ENCODE measurements around the gene GSTP1.

GSTP1 gene

DNA sequence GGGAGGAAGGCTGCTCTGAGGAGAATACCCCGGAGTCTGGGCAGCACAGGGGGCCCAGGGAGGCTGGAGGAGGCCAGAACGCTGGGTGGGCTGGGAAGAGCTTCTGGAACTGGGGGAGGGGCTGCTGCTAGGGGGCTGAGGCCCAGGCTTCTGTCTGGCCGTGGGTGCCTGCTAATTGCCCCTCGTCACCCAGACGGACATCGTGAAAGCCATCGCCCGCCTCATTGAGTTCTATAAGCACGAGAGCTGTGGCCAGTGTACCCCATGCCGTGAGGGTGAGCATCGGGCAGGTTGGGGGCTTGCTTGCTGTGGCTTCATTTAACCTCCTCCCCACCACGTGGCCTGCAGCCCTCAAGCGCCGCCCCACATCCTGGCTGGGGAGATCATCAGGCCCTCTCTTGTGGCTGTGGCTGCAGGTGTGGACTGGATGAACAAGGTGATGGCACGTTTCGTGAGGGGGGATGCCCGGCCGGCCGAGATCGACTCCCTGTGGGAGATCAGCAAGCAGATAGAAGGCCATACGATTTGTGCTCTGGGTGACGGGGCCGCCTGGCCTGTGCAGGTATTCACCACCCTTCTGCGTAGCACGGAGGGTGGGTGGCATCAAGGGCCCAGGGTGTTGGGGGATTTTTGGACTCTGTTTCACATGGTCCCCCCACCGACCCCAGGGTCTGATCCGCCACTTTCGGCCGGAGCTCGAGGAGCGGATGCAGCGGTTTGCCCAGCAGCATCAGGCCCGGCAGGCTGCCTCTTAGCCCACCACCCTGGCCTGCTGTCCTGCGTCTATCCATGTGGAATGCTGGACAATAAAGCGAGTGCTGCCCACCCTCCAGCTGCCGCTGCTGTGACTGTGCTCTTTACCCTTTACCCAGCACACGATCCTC is 28.3 kb downstream of the GSTP1 start:
- no peak overlapping the region for H3K4me3 ChIP-seq
- DNase-seq (ENCODE audit: low spot score) = no peak
- no peak overlapping the region for H3K27ac ChIP-seq
- TF ChIP-seq, protein P1, sequence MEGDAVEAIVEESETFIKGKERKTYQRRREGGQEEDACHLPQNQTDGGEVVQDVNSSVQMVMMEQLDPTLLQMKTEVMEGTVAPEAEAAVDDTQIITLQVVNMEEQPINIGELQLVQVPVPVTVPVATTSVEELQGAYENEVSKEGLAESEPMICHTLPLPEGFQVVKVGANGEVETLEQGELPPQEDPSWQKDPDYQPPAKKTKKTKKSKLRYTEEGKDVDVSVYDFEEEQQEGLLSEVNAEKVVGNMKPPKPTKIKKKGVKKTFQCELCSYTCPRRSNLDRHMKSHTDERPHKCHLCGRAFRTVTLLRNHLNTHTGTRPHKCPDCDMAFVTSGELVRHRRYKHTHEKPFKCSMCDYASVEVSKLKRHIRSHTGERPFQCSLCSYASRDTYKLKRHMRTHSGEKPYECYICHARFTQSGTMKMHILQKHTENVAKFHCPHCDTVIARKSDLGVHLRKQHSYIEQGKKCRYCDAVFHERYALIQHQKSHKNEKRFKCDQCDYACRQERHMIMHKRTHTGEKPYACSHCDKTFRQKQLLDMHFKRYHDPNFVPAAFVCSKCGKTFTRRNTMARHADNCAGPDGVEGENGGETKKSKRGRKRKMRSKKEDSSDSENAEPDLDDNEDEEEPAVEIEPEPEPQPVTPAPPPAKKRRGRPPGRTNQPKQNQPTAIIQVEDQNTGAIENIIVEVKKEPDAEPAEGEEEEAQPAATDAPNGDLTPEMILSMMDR (IDR thresholded peaks at IDR 0.05) = no peak

- Histone ChIP-seq H3K4me3 (no peak overlapping the region), H3K27ac (no peak overlapping the region)
- DNase-seq (ENCODE audit: low spot score) = peak; percentile 70
- TF ChIP-seq, protein P1 (IDR thresholded peaks at IDR 0.05) = no peak
Measured at GRCh38 chr11:67612751-67613150, 29.1 kb downstream of the GSTP1 start.

DNA sequence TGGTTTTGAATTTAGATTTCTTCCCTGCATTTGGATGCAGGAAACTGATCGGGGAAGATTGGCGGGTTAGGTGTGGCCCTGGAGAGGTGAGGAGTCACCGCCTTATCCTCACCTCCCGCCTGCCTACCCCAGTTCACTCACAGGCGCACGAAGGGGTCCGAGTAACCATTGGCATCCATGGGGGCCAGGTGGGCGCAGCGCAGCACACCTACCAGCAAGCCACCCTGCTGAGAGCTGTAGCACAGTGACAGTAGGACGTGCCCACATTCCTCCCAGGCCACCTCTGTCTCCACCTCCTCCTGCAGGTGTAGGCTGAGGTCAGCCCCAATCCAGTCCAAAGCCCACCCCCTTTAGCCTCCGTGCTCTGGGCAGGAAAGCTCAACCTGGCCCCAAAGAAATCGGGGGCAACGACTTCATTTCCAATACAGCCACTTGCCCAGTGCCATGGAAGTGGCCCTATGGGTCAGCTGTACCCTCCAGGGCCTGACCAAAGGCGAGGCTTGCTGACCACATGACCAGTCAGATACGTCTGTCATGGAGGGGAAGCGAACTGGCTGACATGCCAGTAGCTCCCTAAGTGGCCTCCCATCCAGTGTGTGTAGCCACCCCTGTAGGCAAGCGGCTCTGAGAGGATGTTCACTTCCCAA is 29.8 kb downstream of the GSTP1 start:
- TF ChIP-seq, protein P1 (IDR thresholded peaks at IDR 0.05) = no peak
- DNase-seq (ENCODE audit: low spot score) = peak; percentile 72
- peak overlapping the region in 1 of 2 donors; percentile 70 for H3K27ac ChIP-seq
- peak overlapping the region; percentile 71 for H3K4me3 ChIP-seq

GRCh38 chr11:67613960-67614715 is 30.5 kb downstream of the GSTP1 start:
- DNase-seq (ENCODE audit: low spot score) = peak; percentile 77
- TF ChIP-seq, protein P1 (IDR thresholded peaks at IDR 0.05) = no peak

GRCh38 chr11:67614730-67615714 is 31.4 kb downstream of the GSTP1 start:
- peak; percentile 69 for DNase-seq (ENCODE audit: low spot score)
- Histone ChIP-seq H3K4me3 (peak overlapping the region; percentile 71), H3K27ac (peak overlapping the region in 1 of 2 donors; percentile 70)
- TF ChIP-seq, protein P1 (IDR thresholded peaks at IDR 0.05) = no peak

More at GRCh38 chr11:67613960-67614715, 30.5 kb downstream of the GSTP1 start:
- Histone ChIP-seq H3K4me3 (peak overlapping the region; percentile 71), H3K27ac (peak overlapping the region in 1 of 2 donors; percentile 70)

Measured in coronary artery (tissue), 2 donors.